Caco-2 (cell line): ENCODE measurements around the gene SCG5. TPM values are rescaled to one million over a fixed set of nuclear protein-coding genes. Genes with fewer than 3 reads are reported as not detected.
A peak's percentile ranks its signal among the peaks of the same experiment; 100 is the strongest.
"Not testable (repeated sequence)": the region's sequence is repeated elsewhere in the genome, so short reads cannot be mapped to it uniquely, and the experiment has no call there.

Experiments used
- BruUV-seq: library from RNA; stranded (reverse); fragments of 400-500 nt; replicated peaks from 2 replicates; lab custom pipeline; 2021; lab: Mats Ljungman, UMichigan
- CTCF ChIA-PET: fragments of 300-600 bp; sonication (Branson Sonifier 250); formaldehyde crosslinking; loops from one replicate; lab custom pipeline; 2022; ENCODE audit warnings: antibody characterized with exemption; lab: Charles Lee
- POLR2A ChIA-PET: fragments of 300-600 bp; sonication (Branson Sonifier 250); formaldehyde crosslinking; loops from one replicate; lab custom pipeline; 2022; ENCODE audit warnings: antibody characterized with exemption; lab: Charles Lee
- DNase-seq, 2 experiments: peaks; one replicate each; pipeline versions ENCODE4 v3.0.0 to v3.0.0-alpha.2; 2020 to 2022
- H3K27me3 ChIP-seq: replicated peaks from 2 replicates; pipeline ENCODE4 v1.6.0; 2011; ENCODE audit warnings: low read length; ENCODE audit not compliant: control insufficient read depth, insufficient read depth
- H3K36me3 ChIP-seq: 2 replicates; pipeline ENCODE4 v1.5.1; 2011; ENCODE audit warnings: low read length; ENCODE audit not compliant: control insufficient read depth, insufficient read depth
- H3K4me1 ChIP-seq: fragments of 250-450 bp; sonication (Bioruptor Pico); 2 replicates; pipeline ENCODE4 v1.5.1; 2020; ENCODE audit warnings: mild to moderate bottlenecking
- H3K4me3 ChIP-seq: 2 replicates; pipeline ENCODE4 v1.5.1; 2011; ENCODE audit warnings: low read depth, mild to moderate bottlenecking, control low read depth, low read length
- H3K9me3 ChIP-seq: fragments of 250-450 bp; sonication (Bioruptor Pico); 2 replicates; pipeline ENCODE4 v1.5.1; 2020; ENCODE audit warnings: mild to moderate bottlenecking, moderate library complexity
- H3K27ac Mint-ChIP-seq: one replicate; pipeline ENCODE4 v1.8.0; 2022; ENCODE audit warnings: mixed read lengths; ENCODE audit not compliant: unreplicated experiment
- H3K27me3 Mint-ChIP-seq: one replicate; pipeline ENCODE4 v1.8.0; 2022; ENCODE audit warnings: mixed read lengths; ENCODE audit not compliant: insufficient read depth, unreplicated experiment
- H3K36me3 Mint-ChIP-seq: one replicate; pipeline ENCODE4 v1.8.0; 2022; ENCODE audit warnings: mild to moderate bottlenecking, mixed read lengths; ENCODE audit not compliant: insufficient read depth, unreplicated experiment
- H3K4me1 Mint-ChIP-seq: one replicate; pipeline ENCODE4 v1.8.0; 2022; ENCODE audit warnings: low read depth, mixed read lengths; ENCODE audit not compliant: unreplicated experiment
- H3K4me3 Mint-ChIP-seq: one replicate; pipeline ENCODE4 v1.8.0; 2022; ENCODE audit warnings: mild to moderate bottlenecking, moderate library complexity, mixed read lengths; ENCODE audit not compliant: unreplicated experiment
- H3K9me3 Mint-ChIP-seq: one replicate; pipeline ENCODE4 v1.8.0; 2022; ENCODE audit warnings: mixed read lengths; ENCODE audit not compliant: unreplicated experiment
- intact Hi-C: fragments of 100-400 bp; cut with micrococcal nuclease; formaldehyde crosslinking; loops from one replicate; pipeline ENCODE4 v1.10.0; 2022; ENCODE audit not compliant: unreplicated experiment
- total RNA-seq: library from RNA; stranded (reverse); gene quantifications from 2 replicates; pipeline ENCODE4 v1.2.3, GENCODE V29; 2022
- TF ChIP-seq, protein P1 (sequence below), 2 experiments: fragments of 200-600 bp in 1 of 2; IDR thresholded peaks; 1 replicate in 1 of 2; 2 replicates in 1 of 2; pipeline versions ENCODE4 v1.5.1 to v1.8.0; 2011 to 2022; ENCODE audit warnings: antibody characterized with exemption in 1 of 2, control low read depth in 1 of 2, inconsistent platforms in 1 of 2, low read depth in 1 of 2, low read length in 1 of 2, mild to moderate bottlenecking in 1 of 2, moderate library complexity in 1 of 2; ENCODE audit not compliant: insufficient read depth in 1 of 2, severe bottlenecking in 1 of 2, unreplicated experiment in 1 of 2

Gene SCG5
- total RNA-seq, 1 experiment from 2014 or later = 1.5 TPM

DNA sequence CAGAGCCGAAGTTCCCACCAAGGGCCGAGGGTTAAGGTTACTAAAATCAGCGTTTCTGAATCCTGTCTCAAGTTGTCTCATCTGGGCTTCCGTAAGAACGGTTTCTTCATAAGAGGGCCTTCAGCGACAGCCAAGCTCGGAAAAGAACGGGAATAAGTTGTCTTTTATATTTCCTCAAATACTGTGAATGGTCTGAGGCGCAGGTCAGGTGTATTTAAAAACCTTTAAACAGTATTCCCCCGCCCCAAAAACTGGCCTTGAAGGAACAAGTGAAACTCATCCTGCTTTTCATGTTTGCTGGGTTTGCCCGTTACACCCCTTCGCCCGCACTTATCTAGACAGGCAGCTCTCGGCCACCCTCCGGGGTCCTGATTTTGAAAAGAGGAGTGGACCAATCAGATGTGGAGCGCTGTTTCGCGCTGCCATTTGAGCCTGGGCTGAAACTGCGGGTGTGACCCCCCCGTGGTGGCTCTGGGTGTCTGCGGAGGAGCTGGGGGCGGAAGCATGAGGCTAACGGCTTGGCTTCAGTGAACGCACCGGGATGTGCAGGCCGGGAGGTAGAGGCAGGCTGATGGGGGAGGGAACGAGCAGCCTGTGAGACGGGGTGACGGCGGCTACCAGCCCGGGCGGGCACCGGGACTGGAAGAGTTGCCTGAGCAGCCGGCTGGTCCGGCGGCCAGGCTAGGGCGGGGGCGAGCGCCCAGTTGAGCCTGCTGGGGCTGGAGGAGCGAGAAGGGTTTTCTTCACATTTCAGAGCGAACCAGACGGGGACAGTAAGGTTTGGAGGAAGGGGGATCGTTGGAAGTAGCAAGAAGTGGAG is 26.2 kb upstream of the SCG5 start, which contains the start of gene ARHGAP11A:
TSS of gene ARHGAP11A (plus strand) at position 454 of the 820 bp plus-strand sequence. CDS start 708 bp downstream, outside the sequence.
- POLR2A ChIA-PET = interaction anchor here (0.6 kb wide), 1 partner anchor 1989 kb away, joined by 8 read pairs; the partner anchor contains the start of gene ARHGAP11B
- H3K36me3 ChIP-seq, CTCF ChIA-PET, BruUV-seq, H3K9me3 Mint-ChIP-seq, H3K9me3 ChIP-seq, H3K27me3 ChIP-seq, H3K4me1 Mint-ChIP-seq, H3K4me1 ChIP-seq, intact Hi-C loops, H3K27me3 Mint-ChIP-seq: not testable (repeated sequence)
- peak within 1 kb of the TSS; percentile 83 for H3K4me3 ChIP-seq
- peak; percentile 92 for DNase-seq
- Mint-ChIP-seq H3K27ac (peak within 1 kb of the TSS; percentile 89), H3K4me3 (peak within 1 kb of the TSS; percentile 87), H3K36me3 (peaks cover 16% of the 10 kb centered on the region)

DNA sequence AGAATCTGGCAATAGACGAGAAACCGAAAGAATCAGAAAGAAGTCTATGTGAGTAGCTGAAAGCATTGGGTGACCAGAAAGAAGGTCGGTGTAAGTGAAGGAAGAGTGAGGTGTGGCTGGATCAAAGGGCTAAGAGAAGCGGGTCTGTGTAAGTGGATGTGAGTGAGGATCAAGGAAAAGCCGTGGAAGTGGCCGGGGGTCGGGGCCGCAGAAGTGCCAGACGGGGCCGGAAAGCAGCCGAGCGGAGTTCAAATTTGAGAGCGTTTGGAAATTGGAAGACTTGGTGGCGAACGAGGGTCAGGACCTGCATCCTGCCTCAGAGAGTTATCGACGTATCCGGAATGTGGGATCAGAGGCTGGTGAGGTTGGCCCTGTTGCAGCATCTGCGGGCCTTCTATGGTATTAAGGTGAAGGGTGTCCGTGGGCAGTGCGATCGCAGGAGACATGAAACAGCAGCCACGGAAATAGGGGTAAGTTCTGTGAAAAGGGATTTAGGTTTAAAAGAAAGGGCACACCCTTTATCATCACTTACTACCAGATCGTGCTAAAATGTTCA is 25.6 kb upstream of the SCG5 start:
- H3K4me1 Mint-ChIP-seq, H3K36me3 ChIP-seq, intact Hi-C loops, H3K9me3 Mint-ChIP-seq, POLR2A ChIA-PET, H3K27me3 Mint-ChIP-seq, CTCF ChIA-PET, H3K4me1 ChIP-seq, H3K9me3 ChIP-seq, H3K27me3 ChIP-seq: not testable (repeated sequence)
- peak; percentile 30 to 43 for DNase-seq
- H3K4me3 ChIP-seq = peak overlapping the region; percentile 83
- peaks cover 17% of the 10 kb centered on the region for H3K36me3 Mint-ChIP-seq
- TSS peak; percentile 70 for BruUV-seq
- peak overlapping the region; percentile 87 for H3K4me3 Mint-ChIP-seq
- peak overlapping the region; percentile 89 for H3K27ac Mint-ChIP-seq

DNA sequence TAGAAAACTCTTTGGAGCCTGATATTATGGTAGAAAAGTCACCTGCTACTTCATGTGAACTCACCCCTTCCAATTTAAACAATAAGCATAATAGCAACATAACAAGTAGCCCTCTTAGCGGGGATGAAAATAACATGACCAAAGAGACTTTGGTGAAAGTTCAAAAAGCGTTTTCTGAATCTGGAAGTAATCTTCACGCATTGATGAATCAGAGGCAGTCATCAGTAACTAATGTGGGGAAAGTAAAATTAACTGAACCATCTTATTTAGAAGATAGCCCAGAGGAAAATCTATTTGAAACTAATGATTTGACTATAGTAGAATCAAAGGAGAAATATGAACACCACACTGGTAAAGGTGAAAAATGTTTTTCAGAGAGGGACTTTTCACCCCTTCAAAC is 5.1 kb upstream of the SCG5 start:
- Mint-ChIP-seq H3K27ac (no peak overlapping the region), H3K36me3 (peaks cover 64% of the 10 kb centered on the region), H3K9me3 (no peaks in the 10 kb centered on the region), H3K27me3 (no peaks in the 10 kb centered on the region), H3K4me1 (no peaks in the 10 kb centered on the region), H3K4me3 (no peak overlapping the region)
- BruUV-seq = no TSS peak
- POLR2A ChIA-PET = no interaction called here
- DNase-seq = no peak
- Histone ChIP-seq H3K27me3 (no peaks in the 10 kb centered on the region), H3K9me3 (no peaks in the 10 kb centered on the region; the same call in 1 of the 2 replicates), H3K36me3 (no peaks in the 10 kb centered on the region), H3K4me3 (no peak overlapping the region), H3K4me1 (no peaks in the 10 kb centered on the region; the same call in 1 of the 2 replicates)
- TF ChIP-seq, protein P1, sequence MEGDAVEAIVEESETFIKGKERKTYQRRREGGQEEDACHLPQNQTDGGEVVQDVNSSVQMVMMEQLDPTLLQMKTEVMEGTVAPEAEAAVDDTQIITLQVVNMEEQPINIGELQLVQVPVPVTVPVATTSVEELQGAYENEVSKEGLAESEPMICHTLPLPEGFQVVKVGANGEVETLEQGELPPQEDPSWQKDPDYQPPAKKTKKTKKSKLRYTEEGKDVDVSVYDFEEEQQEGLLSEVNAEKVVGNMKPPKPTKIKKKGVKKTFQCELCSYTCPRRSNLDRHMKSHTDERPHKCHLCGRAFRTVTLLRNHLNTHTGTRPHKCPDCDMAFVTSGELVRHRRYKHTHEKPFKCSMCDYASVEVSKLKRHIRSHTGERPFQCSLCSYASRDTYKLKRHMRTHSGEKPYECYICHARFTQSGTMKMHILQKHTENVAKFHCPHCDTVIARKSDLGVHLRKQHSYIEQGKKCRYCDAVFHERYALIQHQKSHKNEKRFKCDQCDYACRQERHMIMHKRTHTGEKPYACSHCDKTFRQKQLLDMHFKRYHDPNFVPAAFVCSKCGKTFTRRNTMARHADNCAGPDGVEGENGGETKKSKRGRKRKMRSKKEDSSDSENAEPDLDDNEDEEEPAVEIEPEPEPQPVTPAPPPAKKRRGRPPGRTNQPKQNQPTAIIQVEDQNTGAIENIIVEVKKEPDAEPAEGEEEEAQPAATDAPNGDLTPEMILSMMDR (IDR thresholded peaks at IDR 0.05; ENCODE audit: insufficient read depth in 1 of 2, low read depth in 1 of 2, low read length in 1 of 2, severe bottlenecking in 1 of 2, unreplicated experiment in 1 of 2) = no peak
- CTCF ChIA-PET = no interaction called here
- intact Hi-C loops = no loop called here
